GM12801 (cell line): ENCODE data around the gene TMEM63C.

ENCODE experiments used
- CTCF ChIP-seq: IDR thresholded peaks from one replicate; pipeline ENCODE4 v1.5.1; 2011; ENCODE audit warnings: control low read depth; ENCODE audit not compliant: insufficient read length; ENCODE audit errors: extremely low read depth

TMEM63C gene

DNA sequence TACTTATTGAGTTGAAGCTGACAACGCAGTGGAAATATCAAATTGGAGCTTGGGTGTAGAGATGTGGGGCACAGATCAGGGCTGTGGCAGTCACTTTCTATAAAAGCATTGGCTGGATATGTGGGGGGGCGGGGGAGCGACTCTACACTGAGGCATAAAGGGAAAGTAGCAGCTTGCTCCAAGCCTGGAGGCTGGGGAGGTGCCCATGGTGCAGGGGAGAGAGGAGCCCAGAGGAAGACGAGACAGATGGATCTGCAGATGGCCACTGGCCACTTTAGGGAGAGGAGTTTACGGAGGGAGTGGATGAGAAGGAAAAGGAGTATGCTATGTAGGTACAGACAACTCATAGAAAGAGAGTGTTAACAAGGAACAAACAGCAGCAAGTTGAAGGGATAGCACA is 102.9 kb downstream of the TMEM63C start:
- TF ChIP-seq CTCF = no peak

DNA sequence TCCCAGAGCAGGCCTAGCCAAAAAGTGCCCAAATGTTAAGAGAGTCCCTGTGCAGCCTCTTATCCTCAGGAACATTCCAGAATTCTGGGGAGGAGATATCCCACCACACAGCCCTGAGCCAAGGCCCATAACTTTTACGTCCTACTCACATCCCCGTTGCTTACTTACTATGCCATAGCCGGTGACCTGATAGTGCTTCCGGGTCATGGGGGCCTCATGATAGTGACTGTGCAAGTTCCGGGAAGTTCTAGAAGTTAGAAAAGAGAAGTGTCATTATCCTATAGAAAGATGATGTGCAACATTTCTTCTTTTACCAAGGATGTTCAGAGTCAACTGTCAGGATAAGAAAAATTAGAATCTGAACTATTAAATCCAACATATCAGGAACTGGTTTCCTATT is 105.0 kb downstream of the TMEM63C start:
- no peak for TF ChIP-seq CTCF

- no peak for TF ChIP-seq CTCF
Observed at GRCh38 chr14:77290705-77291104, 109.1 kb downstream of the TMEM63C start.

DNA sequence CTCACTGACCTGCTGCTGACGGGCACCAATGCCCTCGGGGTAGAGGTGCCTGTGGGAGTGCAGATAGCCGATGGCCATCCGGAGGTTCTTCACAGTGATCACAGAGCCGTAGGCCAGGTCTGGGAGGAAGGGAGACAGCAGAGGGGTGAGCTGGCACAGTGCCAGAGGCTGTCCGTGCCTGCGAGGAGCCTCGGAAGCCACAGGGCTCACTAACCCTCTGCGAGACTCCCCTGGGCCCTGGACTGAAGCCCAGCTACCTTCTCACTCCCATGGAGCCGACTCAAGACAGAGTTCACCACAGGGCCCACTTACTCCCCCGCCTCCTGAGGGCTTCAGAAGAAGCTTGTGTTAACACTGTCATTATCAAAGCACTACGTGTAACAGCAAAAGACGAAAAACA is 114.6 kb downstream of the TMEM63C start:
- no peak for TF ChIP-seq CTCF

DNA sequence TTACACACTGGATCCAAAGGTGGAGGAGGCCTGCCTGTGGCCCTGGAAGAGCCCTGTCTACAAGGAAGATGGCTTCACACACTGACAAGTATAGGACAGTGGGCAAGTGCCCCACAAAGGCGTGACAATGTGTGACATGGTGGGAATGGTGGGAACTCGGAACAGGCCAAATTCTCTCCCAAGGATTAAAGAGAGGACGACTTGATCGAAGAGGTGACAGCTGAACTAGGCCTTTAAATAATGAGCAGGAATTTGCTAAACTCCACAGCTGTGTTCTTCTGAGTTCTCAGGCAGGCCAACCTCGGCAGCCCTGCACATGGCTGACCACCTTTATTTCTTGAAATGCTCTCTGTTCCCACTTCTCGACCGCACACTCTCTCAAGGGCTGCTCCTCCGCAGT is 115.3 kb downstream of the TMEM63C start:
- TF ChIP-seq CTCF = no peak

GRCh38 chr14:77299771-77300170 is 118.2 kb downstream of the TMEM63C start:
- TF ChIP-seq CTCF = no peak

DNA sequence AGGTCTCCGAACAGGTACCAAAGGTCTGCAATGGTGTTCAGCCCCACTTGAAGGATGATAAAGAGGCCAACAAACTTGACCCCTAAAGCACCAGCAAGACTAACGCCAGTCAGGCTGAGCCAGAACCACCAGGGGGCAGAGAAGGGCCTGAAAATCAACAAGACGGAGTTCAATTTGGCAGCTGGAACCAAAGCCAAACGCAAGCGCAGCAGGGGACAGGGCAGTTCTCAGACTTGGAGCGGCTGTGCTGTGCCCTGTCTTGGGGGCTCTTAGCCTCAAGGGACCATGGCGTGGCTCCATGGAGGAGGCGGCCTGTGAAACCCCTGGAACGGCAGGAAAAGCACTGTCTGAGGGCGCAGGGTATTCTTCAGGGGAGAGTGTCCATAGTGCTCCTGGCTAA is 119.5 kb downstream of the TMEM63C start:
- no peak for TF ChIP-seq CTCF

DNA sequence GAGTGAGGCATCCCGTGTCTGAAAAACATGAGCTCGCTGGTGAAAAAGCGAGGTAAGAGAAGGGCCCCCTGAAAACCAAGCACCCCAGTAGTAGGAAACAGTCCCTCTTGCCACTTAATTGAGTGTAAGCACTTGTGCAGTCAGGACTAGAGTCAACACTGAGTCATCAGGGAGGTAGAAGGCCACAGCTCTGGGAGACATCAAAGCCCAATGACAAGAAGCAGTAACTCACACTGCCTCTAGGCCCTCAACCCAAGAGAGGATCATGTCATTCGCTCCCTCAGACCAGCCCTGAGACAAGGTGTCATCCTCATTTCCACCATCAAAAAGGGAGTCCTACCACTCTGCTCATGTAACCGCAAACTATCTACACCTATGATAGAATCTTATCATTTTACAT is 121.3 kb downstream of the TMEM63C start:
- no peak for TF ChIP-seq CTCF
